ENCODE measurements around the gene CNN3. TPM values are rescaled to one million over a fixed set of nuclear protein-coding genes. Genes with fewer than 3 reads are reported as not detected.

Gene CNN3
- total RNA-seq: 100 to 1,000 TPM in 2 of 6 donors, 10 to 100 TPM in 4; 31.7 to 143 (median 53.6) TPM
- 10 to 100 TPM; 33.6 to 49.4 TPM for polyA plus RNA-seq

- ATAC-seq: peak; percentile 85 to 91 (median 88)
- Histone ChIP-seq H3K36me3 (no peaks in the 10 kb centered on the region), H3K9me3 (no peaks in the 10 kb centered on the region), H3K4me1 (peaks cover 0 to 41% (median 12%) of the 10 kb centered on the region in 3 donors), H3K27ac (peak within 1 kb of the TSS; percentile 90 to 99 (median 94)), H3K4me3 (peak within 1 kb of the TSS; percentile 69 to 91 (median 75)), H3K27me3 (no peaks in the 10 kb centered on the region)
- peak; percentile 89 to 98 (median 92) for DNase-seq
- no peak for TF ChIP-seq CTCF (IDR thresholded peaks at IDR 0.05)
- WGBS, 2 donors: 1% methylated on average over 36 to 57 of the region's 57 CpGs
- FAIRE-seq: no peak
- intact Hi-C loops (cut with DNase I): loop anchor here in 1 of 3 donors (10.0 kb wide), 1 partner anchor 62 kb away; no protein-coding TSS in a partner anchor
Observed at GRCh38 chr1:94926915-94927404, at the start of gene CNN3. TSS of gene CNN3 (minus strand) at chr1:94927110. CDS start at chr1:94926894, 216 bp downstream.

- DNase-seq (no peak), FAIRE-seq (no peak), ATAC-seq (peak in 2 of 4 donors; percentile 37 to 47)
- Histone ChIP-seq H3K4me1 (no peaks in the 10 kb centered on the region), H3K27me3 (no peaks in the 10 kb centered on the region), H3K36me3 (no peaks in the 10 kb centered on the region), H3K4me3 (no peak overlapping the region), H3K9me3 (no peaks in the 10 kb centered on the region), H3K27ac (peak overlapping the region in 2 of 4 donors; percentile 13 to 37)
- TF ChIP-seq CTCF (IDR thresholded peaks at IDR 0.05): no peak
- intact Hi-C loops (cut with DNase I): no loop called here
- WGBS, 2 donors: 88 to 100% methylated on average over 1 of the region's 1 CpG
Observed at GRCh38 chr1:94974824-94975223, 47.9 kb upstream of the CNN3 start.

GRCh38 chr1:94974241-94974640 lies 47.3 kb upstream of the CNN3 start:
- no peak for TF ChIP-seq CTCF (IDR thresholded peaks at IDR 0.05)
- FAIRE-seq (no peak), DNase-seq (no peak), ATAC-seq (peak in 2 of 4 donors; percentile 49 to 54)
- no peaks in the 10 kb centered on the region for H3K4me1 ChIP-seq
- WGBS, 2 donors: 51 to 69% methylated on average over 1 of the region's 1 CpG
- intact Hi-C loops (cut with DNase I): no loop called here
- H3K4me3 ChIP-seq: no peak overlapping the region
- H3K27me3 ChIP-seq: no peaks in the 10 kb centered on the region
- no peaks in the 10 kb centered on the region for H3K36me3 ChIP-seq
- H3K9me3 ChIP-seq: no peaks in the 10 kb centered on the region
- H3K27ac ChIP-seq: peak overlapping the region in 2 of 4 donors; percentile 13 to 37

GRCh38 chr1:94973309-94973922 lies 46.5 kb upstream of the CNN3 start:
- no peak for DNase-seq
- H3K36me3 ChIP-seq: no peaks in the 10 kb centered on the region
- WGBS, 2 donors: 90 to 94% methylated on average over 8 of the region's 8 CpGs
- ATAC-seq: peak in 1 of 4 donors; percentile 23
- H3K27me3 ChIP-seq: no peaks in the 10 kb centered on the region
- H3K27ac ChIP-seq: peak overlapping the region in 2 of 4 donors; percentile 11 to 14
- TF ChIP-seq CTCF (IDR thresholded peaks at IDR 0.05): no peak
- intact Hi-C loops (cut with DNase I): no loop called here
- H3K4me1 ChIP-seq: no peaks in the 10 kb centered on the region
- no peaks in the 10 kb centered on the region for H3K9me3 ChIP-seq
- H3K4me3 ChIP-seq: no peak overlapping the region
- FAIRE-seq: no peak

- no peaks in the 10 kb centered on the region for H3K36me3 ChIP-seq
- TF ChIP-seq CTCF (IDR thresholded peaks at IDR 0.05): no peak
- H3K27ac ChIP-seq: no peak overlapping the region
- H3K4me1 ChIP-seq: no peaks in the 10 kb centered on the region
- 78 to 81% methylated on average over 6 of the region's 6 CpGs for WGBS, 2 donors
- no peak for DNase-seq
- H3K27me3 ChIP-seq: no peaks in the 10 kb centered on the region
- no peaks in the 10 kb centered on the region for H3K9me3 ChIP-seq
- ATAC-seq: no peak
- no peak for FAIRE-seq
- H3K4me3 ChIP-seq: no peak overlapping the region
- intact Hi-C loops (cut with DNase I): no loop called here
Observed at GRCh38 chr1:94971491-94971924, 44.6 kb upstream of the CNN3 start.
